ENCODE results near the gene ULK3. TPM values are rescaled to one million over a fixed set of nuclear protein-coding genes. Genes with fewer than 3 reads are reported as not detected.

The ULK3 gene
- total and polyA plus RNA-seq, 9 donors, result 17.4 to 45.7 (median 25.9) TPM

DNA sequence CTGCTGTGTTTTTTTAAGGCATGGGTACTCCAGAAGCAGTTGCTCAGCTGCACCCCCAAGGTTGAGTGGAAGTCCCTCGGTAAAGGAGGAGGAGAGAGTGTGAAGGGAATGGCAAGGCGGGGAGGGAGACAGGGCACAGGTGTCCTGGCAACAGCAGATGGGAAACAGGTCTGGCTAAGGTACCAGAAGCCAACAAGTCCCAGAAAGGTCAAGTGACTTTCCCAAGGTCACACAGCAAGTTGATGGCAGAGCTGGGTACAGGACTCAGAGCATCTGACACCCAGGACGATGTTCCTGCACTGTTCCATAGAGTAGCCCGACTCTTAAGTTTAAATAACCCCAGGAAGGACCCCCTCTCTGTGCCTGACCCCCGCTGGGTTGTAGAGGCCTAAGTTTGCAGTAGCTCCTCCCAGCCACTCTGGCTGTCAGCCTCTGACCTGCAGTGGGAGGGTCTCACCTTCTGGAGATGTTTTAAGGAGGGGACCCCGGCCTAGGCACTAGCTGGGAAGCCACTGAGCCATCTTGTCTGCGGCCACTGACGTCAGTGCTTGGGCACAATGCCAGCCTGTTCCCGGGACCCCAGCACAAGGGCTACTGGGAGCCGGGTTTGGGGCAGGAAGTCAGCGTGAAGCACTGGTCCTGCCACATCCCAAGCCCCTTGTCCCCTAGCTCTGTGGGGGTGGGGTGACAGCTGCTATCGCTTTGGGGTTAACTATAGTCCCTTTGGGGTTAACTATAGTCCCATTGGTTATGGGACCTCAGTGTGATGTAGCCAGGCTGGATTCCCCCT lies 50.5 kb downstream of the ULK3 start:
- Histone ChIP-seq H3K4me1 (ENCODE audit: insufficient read depth) (peaks cover 17% of the 10 kb centered on the region), H3K27ac (no peak overlapping the region), H3K27me3 (no peaks in the 10 kb centered on the region), H3K4me3 (no peak overlapping the region), H3K9me3 (no peaks in the 10 kb centered on the region), H3K36me3 (no peaks in the 10 kb centered on the region)
- WGBS, 3 donors, result 60 to 69% (median 69%) methylated on average over 12 of the region's 12 CpGs
- intact Hi-C loops (cut with DNase I), result no loop called here
- no peak for DNase-seq
- TF ChIP-seq EP300 (IDR thresholded peaks at IDR 0.05) (no peak), POLR2A (IDR thresholded peaks at IDR 0.05) (no peak), CTCF (IDR thresholded peaks at IDR 0.05) (no peak)

GRCh38 chr15:74791667-74792066 lies 51.3 kb downstream of the ULK3 start:
- Histone ChIP-seq H3K4me1 (ENCODE audit: insufficient read depth) (peaks cover 17% of the 10 kb centered on the region), H3K27ac (no peak overlapping the region), H3K36me3 (no peaks in the 10 kb centered on the region), H3K27me3 (no peaks in the 10 kb centered on the region), H3K9me3 (no peaks in the 10 kb centered on the region), H3K4me3 (no peak overlapping the region)
- intact Hi-C loops (cut with DNase I), result no loop called here
- WGBS, 3 donors, result 84 to 88% (median 84%) methylated on average over 7 of the region's 7 CpGs
- TF ChIP-seq CTCF (IDR thresholded peaks at IDR 0.05) (no peak), EP300 (IDR thresholded peaks at IDR 0.05) (no peak), POLR2A (IDR thresholded peaks at IDR 0.05) (no peak)
- no peak for DNase-seq

DNA sequence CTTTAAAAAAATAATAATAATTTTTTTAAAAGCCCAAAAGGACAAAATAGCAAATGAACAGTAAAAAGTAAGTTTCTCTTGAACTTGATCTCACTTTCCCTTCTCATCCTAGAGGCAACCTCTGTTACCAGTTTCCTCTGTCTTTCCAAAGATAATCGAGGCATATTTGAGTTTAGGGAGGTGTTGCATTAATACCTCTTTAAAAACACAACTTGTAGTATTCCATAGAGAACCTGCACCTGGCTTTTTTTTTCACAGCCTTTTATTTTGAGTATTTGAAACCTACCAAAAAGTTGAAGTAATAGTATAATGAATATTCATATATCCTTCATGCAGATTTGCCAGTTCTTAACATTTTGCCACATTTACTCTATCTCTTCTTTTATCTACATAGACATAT lies 51.9 kb downstream of the ULK3 start:
- no peak for DNase-seq
- no peak overlapping the region for H3K27ac ChIP-seq

More for the DNA sequence above, 51.9 kb downstream of the ULK3 start:
- WGBS, 3 donors, result 30 to 52% (median 47%) methylated on average over 1 of the region's 1 CpG
- no peaks in the 10 kb centered on the region for H3K9me3 ChIP-seq
- no peak overlapping the region for H3K4me3 ChIP-seq
- H3K36me3 ChIP-seq, result no peaks in the 10 kb centered on the region
- intact Hi-C loops (cut with DNase I), result no loop called here
- TF ChIP-seq POLR2A (IDR thresholded peaks at IDR 0.05) (no peak), CTCF (IDR thresholded peaks at IDR 0.05) (no peak), EP300 (IDR thresholded peaks at IDR 0.05) (no peak)
- peaks cover 17% of the 10 kb centered on the region for H3K4me1 ChIP-seq (ENCODE audit: insufficient read depth)
- no peaks in the 10 kb centered on the region for H3K27me3 ChIP-seq
